ENCODE measurements around the gene RHD. TPM values are rescaled to one million over a fixed set of nuclear protein-coding genes. Genes with fewer than 3 reads are reported as not detected.
"Not testable (repeated sequence)": the region's sequence is repeated elsewhere in the genome, so short reads cannot be mapped to it uniquely, and the experiment has no call there.

The RHD gene
- total and polyA plus RNA-seq, 2 of the 4 experiments (the other 2 are of a cell fraction): not detected

GRCh38 chr1:25285862-25286261 is 13.6 kb downstream of the RHD start:
- H3K4me2 ChIP-seq (ENCODE audit: low read depth, low read length); H2BK5ac ChIP-seq (ENCODE audit: low read depth, low read length, poor library complexity, severe bottlenecking); H3K18ac ChIP-seq (ENCODE audit: low read depth, low read length); H4K91ac ChIP-seq (ENCODE audit: insufficient read depth, low read depth, low read length); H3K79me1 ChIP-seq (ENCODE audit: low read depth in 1 of 2, low read length in 2 of 2); H4K5ac ChIP-seq (ENCODE audit: low read depth, low read length); ATAC-seq (ENCODE audit: low read depth); H3K56ac ChIP-seq (ENCODE audit: extremely low read depth, insufficient read depth, low read length); H2BK20ac ChIP-seq (ENCODE audit: low read depth, low read length); H2AK5ac ChIP-seq (ENCODE audit: low read depth, low read length); H3K27me3 ChIP-seq (ENCODE audit: control insufficient read depth, insufficient read depth, low read length); H2AFZ ChIP-seq (replicated peaks; ENCODE audit: low read length, poor library complexity); H3K4me1 ChIP-seq (ENCODE audit: control insufficient read depth, insufficient read depth, low read length); H4K20me1 ChIP-seq (ENCODE audit: insufficient read depth, low read length); BruUV-seq (replicated peaks); H3K36me3 ChIP-seq (ENCODE audit: control insufficient read depth, insufficient read depth, low read length); H3K9me3 ChIP-seq (ENCODE audit: control insufficient read depth, insufficient read depth, low read length); H3K27ac ChIP-seq (ENCODE audit: insufficient read depth, low read length); CTCF ChIA-PET; H3K9ac ChIP-seq (ENCODE audit: low read depth, low read length); H3K4ac ChIP-seq (ENCODE audit: low read depth, low read length); H4K8ac ChIP-seq (ENCODE audit: low read depth in 2 of 2, low read length in 2 of 2); H3K14ac ChIP-seq (replicated peaks; ENCODE audit: low read depth, low read length); DNase-seq; H3K4me3 ChIP-seq (ENCODE audit: insufficient read depth, low read depth, low read length); H3K9me1 ChIP-seq (ENCODE audit: insufficient read depth, low read length); H2BK15ac ChIP-seq (ENCODE audit: low read depth, low read length); H2AK9ac ChIP-seq (replicated peaks; ENCODE audit: low read depth, low read length, poor library complexity); H2BK120ac ChIP-seq (ENCODE audit: low read depth, low read length); H3K23ac ChIP-seq (ENCODE audit: low read depth, low read length); dilution Hi-C loops (cut with HindIII; ENCODE audit: low sequenced_read_pairs, unreplicated experiment): not testable (repeated sequence)
- in situ Hi-C loops (cut with MboI; ENCODE audit: low sequenced_read_pairs): loop anchor here (10.0 kb wide), 2 partner anchors 119 to 239 kb away; no protein-coding TSS in a partner anchor
- POLR2A ChIA-PET (ENCODE audit: unreplicated experiment): interaction anchor here (1.0 kb wide), 1 partner anchor 39 kb away, joined by 3 read pairs; the partner anchor contains the start of gene RSRP1
- intact Hi-C loops (cut with micrococcal nuclease): loop anchor here (10.0 kb wide), 1 partner anchor 239 kb away; no protein-coding TSS in a partner anchor
- 100% methylated on average over 1 of the region's 3 CpGs; no CpG with 5 or more reads in 1 of the 2 experiments for WGBS, 2 experiments (ENCODE audit: extremely low coverage in 2 of 2, insufficient read length in 1 of 2)

GRCh38 chr1:25287164-25287563 is 14.9 kb downstream of the RHD start:
- H3K36me3 ChIP-seq (ENCODE audit: control insufficient read depth, insufficient read depth, low read length); H3K18ac ChIP-seq (ENCODE audit: low read depth, low read length); H3K9me1 ChIP-seq (ENCODE audit: insufficient read depth, low read length); H3K9me3 ChIP-seq (ENCODE audit: control insufficient read depth, insufficient read depth, low read length); dilution Hi-C loops (cut with HindIII; ENCODE audit: low sequenced_read_pairs, unreplicated experiment); DNase-seq; CTCF ChIA-PET; H3K14ac ChIP-seq (replicated peaks; ENCODE audit: low read depth, low read length); H4K8ac ChIP-seq (ENCODE audit: low read depth in 2 of 2, low read length in 2 of 2); H3K4me3 ChIP-seq (ENCODE audit: insufficient read depth, low read depth, low read length); H3K27me3 ChIP-seq (ENCODE audit: control insufficient read depth, insufficient read depth, low read length); ATAC-seq (ENCODE audit: low read depth); H2BK15ac ChIP-seq (ENCODE audit: low read depth, low read length); H2BK5ac ChIP-seq (ENCODE audit: low read depth, low read length, poor library complexity, severe bottlenecking); H3K4me1 ChIP-seq (ENCODE audit: control insufficient read depth, insufficient read depth, low read length); H3K9ac ChIP-seq (ENCODE audit: low read depth, low read length); BruUV-seq (replicated peaks); H2BK120ac ChIP-seq (ENCODE audit: low read depth, low read length); H4K91ac ChIP-seq (ENCODE audit: insufficient read depth, low read depth, low read length); H3K56ac ChIP-seq (ENCODE audit: extremely low read depth, insufficient read depth, low read length); H2AK9ac ChIP-seq (replicated peaks; ENCODE audit: low read depth, low read length, poor library complexity); H2AK5ac ChIP-seq (ENCODE audit: low read depth, low read length); H3K4ac ChIP-seq (ENCODE audit: low read depth, low read length); H2BK20ac ChIP-seq (ENCODE audit: low read depth, low read length); H3K23ac ChIP-seq (ENCODE audit: low read depth, low read length); H3K79me1 ChIP-seq (ENCODE audit: low read depth in 1 of 2, low read length in 2 of 2); H4K5ac ChIP-seq (ENCODE audit: low read depth, low read length); H4K20me1 ChIP-seq (ENCODE audit: insufficient read depth, low read length); POLR2A ChIA-PET (ENCODE audit: unreplicated experiment); H3K4me2 ChIP-seq (ENCODE audit: low read depth, low read length); H3K27ac ChIP-seq (ENCODE audit: insufficient read depth, low read length): not testable (repeated sequence)
- intact Hi-C loops (cut with micrococcal nuclease) (loop anchor here (10.0 kb wide), 1 partner anchor 238 kb away; no protein-coding TSS in a partner anchor), in situ Hi-C loops (cut with MboI; ENCODE audit: low sequenced_read_pairs) (loop anchor here (10.0 kb wide), 2 partner anchors 118 to 238 kb away; no protein-coding TSS in a partner anchor)
- no CpG with 5 or more reads among the region's 6 CpGs for WGBS, 2 experiments (ENCODE audit: extremely low coverage in 2 of 2, insufficient read length in 1 of 2)
- peak overlapping the region; percentile 7 for H2AFZ ChIP-seq (replicated peaks; ENCODE audit: low read length, poor library complexity)

Data from IMR-90 (cell line).